Measurements from ENCODE around the gene ENO4. TPM values are rescaled to one million over a fixed set of nuclear protein-coding genes. Genes with fewer than 3 reads are reported as not detected.

The ENO4 gene, protein sequence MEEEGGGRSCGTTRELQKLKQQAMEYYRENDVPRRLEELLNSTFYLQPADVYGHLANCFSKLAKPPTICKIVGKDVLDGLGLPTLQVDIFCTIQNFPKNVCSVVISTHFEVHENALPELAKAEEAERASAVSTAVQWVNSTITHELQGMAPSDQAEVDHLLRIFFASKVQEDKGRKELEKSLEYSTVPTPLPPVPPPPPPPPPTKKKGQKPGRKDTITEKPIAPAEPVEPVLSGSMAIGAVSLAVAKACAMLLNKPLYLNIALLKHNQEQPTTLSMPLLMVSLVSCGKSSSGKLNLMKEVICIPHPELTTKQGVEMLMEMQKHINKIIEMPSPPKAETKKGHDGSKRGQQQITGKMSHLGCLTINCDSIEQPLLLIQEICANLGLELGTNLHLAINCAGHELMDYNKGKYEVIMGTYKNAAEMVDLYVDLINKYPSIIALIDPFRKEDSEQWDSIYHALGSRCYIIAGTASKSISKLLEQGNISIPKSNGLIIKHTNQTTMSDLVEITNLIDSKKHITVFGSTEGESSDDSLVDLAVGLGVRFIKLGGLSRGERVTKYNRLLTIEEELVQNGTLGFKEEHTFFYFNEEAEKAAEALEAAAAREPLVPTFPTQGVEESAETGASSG
- total RNA-seq, result 1 to 10 TPM in 5 of 8 experiments, under 1 TPM in 3; 0.15 to 8.1 (median 1.2) TPM

DNA sequence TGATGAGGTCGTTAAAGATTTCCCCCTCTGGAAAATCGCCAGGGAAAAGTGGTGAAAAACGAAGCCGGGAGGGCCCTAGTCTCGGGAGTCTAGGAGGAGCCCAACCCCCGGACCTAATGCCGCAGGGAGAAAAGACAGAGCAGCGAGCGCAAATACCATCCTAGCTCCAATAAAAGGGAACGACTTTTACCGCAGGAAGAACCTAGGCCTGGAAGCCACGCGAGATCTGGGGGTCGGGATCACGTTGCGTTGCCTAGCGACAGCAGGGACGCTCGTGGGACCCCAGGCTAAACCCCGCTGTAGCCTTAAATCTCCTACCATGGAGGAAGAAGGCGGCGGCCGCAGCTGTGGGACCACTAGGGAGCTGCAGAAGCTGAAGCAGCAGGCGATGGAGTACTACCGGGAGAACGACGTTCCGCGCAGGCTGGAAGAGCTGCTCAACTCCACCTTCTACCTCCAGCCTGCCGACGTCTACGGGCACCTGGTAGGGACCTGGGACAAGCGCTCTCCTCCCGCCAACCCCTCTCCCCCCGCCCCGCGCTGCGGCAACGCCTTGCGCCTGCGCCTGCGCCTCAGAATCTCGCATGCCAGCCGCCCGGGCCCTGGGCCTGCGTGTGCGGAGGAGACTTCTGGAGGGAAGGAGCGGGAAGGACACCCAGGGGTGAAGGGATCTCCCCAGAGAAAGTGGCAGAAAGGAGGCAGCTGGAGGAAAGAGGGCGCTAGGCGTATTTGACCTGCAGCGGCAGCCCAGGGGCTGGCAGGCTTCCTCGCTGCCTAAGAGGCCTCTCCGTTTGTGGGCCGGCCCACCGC is at the start of gene ENO4:
ENO4 (plus strand) TSS at position 252 of the 810 bp plus-strand sequence; CDS start at position 320, 68 bp downstream.
- in situ Hi-C loops (cut with MboI; ENCODE audit: low pct_unique_long_range_greater_than_20kb in 2 of 9, low sequenced_read_pairs in 9 of 9, unreplicated experiment in 9 of 9), result no loop called here
- peaks cover 11 to 14% of the 10 kb centered on the region in 2 donors for H3K4me1 ChIP-seq (replicated peaks in 1 of 2)
- WGBS, 10 experiments, result 0 to 33% (median 7%) methylated on average over 3 to 9 of the region's 55 CpGs; no CpG with 5 or more reads in 3 of the 10 experiments
- peak; percentile 89 to 96 (median 94) for ATAC-seq (replicated peaks in 6 of 8)
- peak within 1 kb of the TSS; percentile 78 to 80 for H3K27ac ChIP-seq
- H3K4me3 ChIP-seq, result peak within 1 kb of the TSS; percentile 49 to 70 (median 62)

DNA sequence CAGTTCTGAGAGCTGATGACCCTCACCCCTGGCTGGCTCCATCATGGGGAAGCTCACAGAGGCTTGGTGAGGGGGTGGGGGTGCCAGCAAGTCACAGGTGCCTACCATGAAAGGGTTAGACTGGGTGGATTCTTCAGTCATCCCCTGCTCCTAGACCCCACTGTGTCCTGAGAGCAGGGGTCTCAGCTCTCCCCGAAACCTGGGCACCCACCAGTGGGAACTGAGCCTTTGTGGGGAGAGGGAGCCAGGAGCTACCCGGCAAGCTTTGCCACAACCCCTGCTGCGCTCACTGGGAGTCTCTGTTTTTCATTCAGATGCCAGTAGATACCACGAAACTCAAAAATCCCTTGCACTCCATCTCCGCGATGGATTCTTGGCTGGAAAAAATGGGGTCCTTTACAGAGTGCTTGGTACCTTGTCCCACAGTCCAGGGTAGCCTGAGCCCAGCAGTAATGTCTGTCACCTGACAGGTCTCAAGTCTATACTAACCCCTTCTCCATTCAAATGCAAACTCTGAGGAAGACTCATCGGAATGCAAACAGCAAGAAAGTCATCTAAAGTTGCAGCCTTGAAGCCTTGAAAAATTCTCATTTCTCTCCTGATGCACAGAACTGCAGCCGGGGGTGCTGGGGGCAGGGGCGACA is 48.9 kb upstream of the ENO4 start:
- no peak overlapping the region for H3K27ac ChIP-seq
- no peak for ATAC-seq (replicated peaks in 6 of 8)

DNA sequence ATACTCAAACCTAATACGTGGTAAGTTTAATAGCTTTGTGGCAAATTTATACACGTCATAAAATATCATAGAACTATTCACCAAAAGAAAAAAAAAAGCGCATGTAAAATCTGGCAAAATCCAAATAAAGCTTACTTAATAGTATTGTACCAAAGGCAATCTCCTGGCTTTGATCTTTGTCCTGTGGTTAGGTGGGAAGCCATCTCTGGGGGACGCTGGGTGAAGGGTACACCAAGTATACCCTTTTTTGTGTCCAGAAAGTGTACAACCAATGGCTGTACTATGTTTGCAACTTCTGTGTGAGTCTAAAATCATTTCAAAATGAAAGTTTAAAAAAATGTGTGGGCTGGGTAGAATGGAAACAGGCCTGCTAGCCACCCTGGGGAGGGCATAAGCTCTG is 47.6 kb upstream of the ENO4 start:
- peaks cover 14 to 27% of the 10 kb centered on the region in 2 donors for H3K4me1 ChIP-seq (replicated peaks in 1 of 2)
- WGBS, 10 experiments, result 61 to 90% (median 83%) methylated on average over 3 to 4 of the region's 4 CpGs
- ATAC-seq (replicated peaks in 6 of 8), result no peak
- in situ Hi-C loops (cut with MboI; ENCODE audit: low pct_unique_long_range_greater_than_20kb in 2 of 9, low sequenced_read_pairs in 9 of 9, unreplicated experiment in 9 of 9), result loop anchor here in 4 of 9 experiments (10.0 to 25.0 kb wide), 3 partner anchors 361 to 386 kb away; partner anchors contain the start of gene KCNK18 (in 1 of the 4)
- no peak overlapping the region for H3K4me3 ChIP-seq
- H3K27ac ChIP-seq, result no peak overlapping the region

More for the DNA sequence above, 48.9 kb upstream of the ENO4 start:
- in situ Hi-C loops (cut with MboI; ENCODE audit: low pct_unique_long_range_greater_than_20kb in 2 of 9, low sequenced_read_pairs in 9 of 9, unreplicated experiment in 9 of 9), result loop anchor here in 4 of 9 experiments (10.0 to 25.0 kb wide), 3 partner anchors 362 to 387 kb away; partner anchors contain the start of gene KCNK18 (in 1 of the 4)
- H3K4me1 ChIP-seq (replicated peaks in 1 of 2), result peaks cover 14 to 27% of the 10 kb centered on the region in 2 donors
- no peak overlapping the region for H3K4me3 ChIP-seq
- 20 to 88% (median 54%) methylated on average over 2 to 4 of the region's 9 CpGs; no CpG with 5 or more reads in 3 of the 10 experiments for WGBS, 10 experiments

DNA sequence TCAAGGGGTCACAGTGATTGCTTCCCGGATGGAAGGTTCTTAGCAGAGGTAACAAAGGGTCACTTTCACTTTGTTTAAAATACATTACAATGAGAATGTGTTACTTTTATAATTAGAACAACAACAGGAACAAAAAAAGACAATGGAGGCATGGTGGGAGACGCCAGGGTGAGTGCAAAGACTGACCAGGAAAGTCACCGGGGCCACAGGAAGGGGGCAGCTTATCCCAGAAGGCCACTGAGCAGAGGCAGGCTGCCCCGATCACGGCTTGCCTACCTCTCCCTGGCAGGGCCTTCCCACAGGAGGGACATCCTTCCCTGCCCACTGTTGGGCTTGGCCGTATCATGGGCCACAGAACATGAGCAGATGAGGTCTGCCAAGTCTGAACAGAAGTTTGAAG is 46.8 kb upstream of the ENO4 start:
- H3K4me3 ChIP-seq, result no peak overlapping the region
- in situ Hi-C loops (cut with MboI; ENCODE audit: low pct_unique_long_range_greater_than_20kb in 2 of 9, low sequenced_read_pairs in 9 of 9, unreplicated experiment in 9 of 9), result loop anchor here in 4 of 9 experiments (10.0 to 25.0 kb wide), 3 partner anchors 360 to 385 kb away; partner anchors contain the start of gene KCNK18 (in 1 of the 4)
- H3K27ac ChIP-seq, result no peak overlapping the region
- H3K4me1 ChIP-seq (replicated peaks in 1 of 2), result peaks cover 14 to 27% of the 10 kb centered on the region in 2 donors
- no peak for ATAC-seq (replicated peaks in 6 of 8)
- 31 to 93% (median 68%) methylated on average over 1 to 6 of the region's 6 CpGs; no CpG with 5 or more reads in 3 of the 10 experiments for WGBS, 10 experiments

DNA sequence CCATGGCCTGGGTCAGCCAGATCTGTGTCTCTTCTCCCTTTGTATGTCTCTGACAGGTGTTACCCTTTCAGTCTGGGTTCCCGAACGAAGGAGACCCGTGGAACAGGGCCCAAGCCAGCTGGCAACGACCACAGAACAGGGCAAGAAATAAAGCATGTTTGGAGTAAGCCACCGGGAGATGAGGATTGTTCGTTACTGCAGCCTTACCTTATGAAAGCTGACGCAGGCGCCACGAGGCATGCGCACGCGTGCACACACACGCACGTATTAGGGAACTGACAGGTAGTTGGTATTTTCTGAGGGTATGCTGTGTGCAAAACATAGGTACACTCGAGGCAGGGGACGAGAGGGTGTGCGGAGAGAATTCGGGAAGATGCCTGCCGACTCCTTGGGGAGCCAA is 46.4 kb upstream of the ENO4 start:
- no peak for ATAC-seq (replicated peaks in 6 of 8)
- Histone ChIP-seq H3K4me1 (replicated peaks in 1 of 2) (peaks cover 14 to 27% of the 10 kb centered on the region in 2 donors), H3K27ac (peak overlapping the region in 1 of 2 donors; percentile 40), H3K4me3 (no peak overlapping the region)
- WGBS, 10 experiments, result 82 to 100% (median 100%) methylated on average over 1 to 7 of the region's 19 CpGs; no CpG with 5 or more reads in 5 of the 10 experiments
- in situ Hi-C loops (cut with MboI; ENCODE audit: low pct_unique_long_range_greater_than_20kb in 2 of 9, low sequenced_read_pairs in 9 of 9, unreplicated experiment in 9 of 9), result loop anchor here in 4 of 9 experiments (10.0 to 25.0 kb wide), 3 partner anchors 359 to 384 kb away; partner anchors contain the start of gene KCNK18 (in 1 of the 4)

DNA sequence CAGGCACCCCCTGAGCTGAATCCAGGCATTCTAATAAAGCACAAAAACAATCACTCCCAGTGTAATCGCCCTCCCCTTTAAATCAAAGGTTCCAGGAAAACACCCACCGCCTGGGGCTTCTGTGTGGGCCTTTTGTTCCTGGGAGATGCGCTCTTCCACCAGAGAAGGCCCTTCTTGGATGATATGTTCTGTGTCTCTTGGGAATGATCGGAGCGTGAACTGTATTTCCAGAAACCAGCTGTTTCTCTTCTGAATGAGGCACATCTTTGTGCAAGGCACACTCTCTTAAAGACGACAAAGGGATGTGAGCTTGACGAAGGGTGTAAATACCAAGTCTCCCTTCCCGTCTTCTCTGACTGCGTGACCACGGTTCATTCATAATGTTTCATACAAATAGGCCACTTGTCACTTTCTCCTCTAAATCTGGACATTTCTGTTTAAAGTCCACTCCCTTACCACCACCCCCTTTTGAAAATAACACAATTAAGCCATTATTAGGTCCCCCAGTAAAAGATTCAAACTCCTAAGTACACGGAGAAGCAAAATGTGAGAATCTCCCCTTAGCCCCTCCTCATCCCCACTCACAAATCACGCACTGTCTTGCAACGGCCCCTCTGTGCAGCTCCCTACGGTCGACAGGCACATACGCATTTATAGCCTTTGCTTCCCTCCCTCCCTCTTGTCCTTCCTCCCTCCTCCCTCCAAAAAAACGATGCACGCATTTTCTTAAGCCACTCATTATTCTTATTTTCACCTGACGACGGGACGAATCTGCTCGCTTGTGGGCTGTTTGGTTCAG is 45.6 kb upstream of the ENO4 start:
- peaks cover 14 to 27% of the 10 kb centered on the region in 2 donors for H3K4me1 ChIP-seq (replicated peaks in 1 of 2)
- in situ Hi-C loops (cut with MboI; ENCODE audit: low pct_unique_long_range_greater_than_20kb in 2 of 9, low sequenced_read_pairs in 9 of 9, unreplicated experiment in 9 of 9), result loop anchor here in 4 of 9 experiments (10.0 to 25.0 kb wide), 3 partner anchors 359 to 384 kb away; partner anchors contain the start of gene KCNK18 (in 1 of the 4)
- H3K27ac ChIP-seq, result peak overlapping the region in 1 of 2 donors; percentile 40
- WGBS, 10 experiments, result 21 to 80% (median 55%) methylated on average over 2 to 10 of the region's 22 CpGs; no CpG with 5 or more reads in 1 of the 10 experiments
- H3K4me3 ChIP-seq, result no peak overlapping the region
- ATAC-seq (replicated peaks in 6 of 8), result peak in 5 of 8 experiments; percentile 41 to 84 (median 79)

DNA sequence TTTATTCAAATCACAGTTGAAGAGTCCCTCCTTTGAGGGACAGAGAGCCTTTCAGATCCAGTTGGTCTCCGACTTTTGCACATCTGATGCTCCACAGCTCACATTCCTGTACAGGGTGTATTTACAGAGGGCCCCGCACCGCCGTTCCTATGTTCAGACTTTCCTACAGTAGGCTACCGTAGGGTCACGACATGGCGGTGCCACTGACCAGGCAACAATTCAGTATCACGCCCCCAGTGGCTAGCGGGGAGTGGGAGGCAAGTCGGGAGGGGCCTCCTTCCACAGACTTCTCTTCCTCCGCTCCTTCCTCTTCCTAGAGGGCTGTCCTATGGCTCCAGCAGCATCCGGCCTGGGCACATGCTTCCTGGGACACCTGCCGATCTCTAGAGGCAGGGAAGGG is 40.6 kb upstream of the ENO4 start:
- WGBS, 10 experiments, result 86 to 90% (median 88%) methylated on average over 5 to 9 of the region's 13 CpGs; no CpG with 5 or more reads in 7 of the 10 experiments
- in situ Hi-C loops (cut with MboI; ENCODE audit: low pct_unique_long_range_greater_than_20kb in 2 of 9, low sequenced_read_pairs in 9 of 9, unreplicated experiment in 9 of 9), result loop anchor here in 4 of 9 experiments (10.0 to 25.0 kb wide), 3 partner anchors 354 to 379 kb away; partner anchors contain the start of gene KCNK18 (in 1 of the 4)
- no peak for ATAC-seq (replicated peaks in 6 of 8)

DNA sequence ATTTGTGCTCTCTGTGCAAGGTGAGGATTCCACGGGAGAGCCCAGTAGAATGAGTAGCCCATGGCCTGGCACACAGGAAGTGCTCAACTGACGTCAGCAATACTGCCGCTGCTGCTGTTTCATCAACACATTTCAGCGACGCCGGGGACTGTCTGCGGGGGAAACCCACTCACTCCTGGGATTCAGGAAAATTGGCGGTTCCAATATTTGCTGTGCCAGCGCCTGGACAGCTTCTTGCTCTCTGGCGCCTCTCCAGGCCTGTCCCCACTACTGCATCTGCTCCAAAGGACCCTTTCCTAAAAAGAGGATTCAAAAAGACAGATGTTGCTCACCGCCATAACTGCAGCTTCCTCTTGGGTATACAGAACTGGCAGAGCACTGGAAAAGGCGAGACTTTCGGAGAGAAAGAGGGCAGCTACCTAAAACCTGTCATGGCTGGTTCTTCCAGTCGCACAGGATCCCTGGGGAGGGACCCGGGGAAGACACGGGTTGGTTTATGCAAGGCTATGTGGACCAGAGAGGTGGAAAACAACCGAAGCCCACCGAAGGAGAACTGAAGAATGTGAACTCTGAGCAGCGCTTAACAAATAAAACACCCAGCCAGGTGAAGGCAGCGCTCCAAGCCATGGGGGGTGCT is 39.7 kb upstream of the ENO4 start:
- ATAC-seq (replicated peaks in 6 of 8), result peak in 1 of 8 experiments; percentile 36
- H3K27ac ChIP-seq, result no peak overlapping the region
- H3K4me1 ChIP-seq (replicated peaks in 1 of 2), result no peaks in the 10 kb centered on the region

More for the DNA sequence above, 40.6 kb upstream of the ENO4 start:
- Histone ChIP-seq H3K27ac (no peak overlapping the region), H3K4me1 (replicated peaks in 1 of 2) (peaks cover 5 to 6% of the 10 kb centered on the region in 2 donors), H3K4me3 (no peak overlapping the region)

DNA sequence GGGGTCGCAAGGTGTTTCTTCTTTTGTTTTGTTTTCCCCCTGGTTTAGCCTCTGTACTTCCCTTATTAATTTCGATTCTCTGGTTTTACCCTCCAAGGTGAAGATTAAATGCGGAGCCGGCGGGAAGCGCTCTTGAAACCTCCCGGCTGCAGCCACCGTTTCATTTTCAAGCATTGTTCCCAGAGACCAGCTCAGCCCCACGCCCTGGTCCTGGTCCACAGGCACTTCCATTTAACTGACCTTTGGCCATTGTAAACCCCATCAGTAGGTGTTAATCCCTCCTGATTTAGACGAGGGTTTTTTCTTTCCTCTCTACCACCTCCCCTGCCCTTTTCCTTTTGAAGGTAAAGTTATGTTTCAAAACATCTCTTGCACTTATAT is 39.2 kb upstream of the ENO4 start:
- in situ Hi-C loops (cut with MboI; ENCODE audit: low pct_unique_long_range_greater_than_20kb in 2 of 9, low sequenced_read_pairs in 9 of 9, unreplicated experiment in 9 of 9), result loop anchor here in 3 of 9 experiments (25.0 kb wide), 2 partner anchors 352 to 377 kb away; partner anchors contain the start of gene KCNK18 (in 1 of the 3)
- Histone ChIP-seq H3K4me1 (replicated peaks in 1 of 2) (no peaks in the 10 kb centered on the region), H3K27ac (no peak overlapping the region), H3K4me3 (no peak overlapping the region)
- no peak for ATAC-seq (replicated peaks in 6 of 8)
- WGBS, 10 experiments, result 17 to 80% (median 72%) methylated on average over 1 to 10 of the region's 10 CpGs

More for the DNA sequence above, 39.7 kb upstream of the ENO4 start:
- 40 to 100% (median 81%) methylated on average over 1 to 15 of the region's 20 CpGs; no CpG with 5 or more reads in 1 of the 10 experiments for WGBS, 10 experiments
- in situ Hi-C loops (cut with MboI; ENCODE audit: low pct_unique_long_range_greater_than_20kb in 2 of 9, low sequenced_read_pairs in 9 of 9, unreplicated experiment in 9 of 9), result loop anchor here in 4 of 9 experiments (10.0 to 25.0 kb wide), 3 partner anchors 353 to 378 kb away; partner anchors contain the start of gene KCNK18 (in 1 of the 4)
- H3K4me3 ChIP-seq, result no peak overlapping the region

DNA sequence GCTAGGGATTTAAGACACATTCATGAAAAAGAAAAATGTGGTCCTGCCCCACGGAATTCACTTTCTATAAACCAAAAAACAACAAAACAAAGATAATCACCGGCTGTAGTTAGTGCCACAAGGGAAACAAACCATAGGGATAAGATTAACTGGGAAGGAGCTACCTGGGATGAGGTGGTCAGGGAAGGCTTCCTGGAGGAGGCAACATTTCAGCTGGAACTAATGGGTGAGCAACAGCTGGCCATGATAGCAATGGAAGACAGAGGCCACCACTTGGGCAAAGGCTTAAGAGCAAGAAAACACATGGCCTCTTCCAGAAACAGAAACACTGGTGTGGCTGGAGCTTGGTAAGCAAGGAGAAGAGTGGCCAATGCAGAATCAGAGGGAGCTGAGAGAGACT is 38.4 kb upstream of the ENO4 start:
- H3K4me1 ChIP-seq (replicated peaks in 1 of 2), result no peaks in the 10 kb centered on the region
- WGBS, 10 experiments, result 48 to 100% (median 83%) methylated on average over 1 to 2 of the region's 2 CpGs
- H3K4me3 ChIP-seq, result no peak overlapping the region
- no peak for ATAC-seq (replicated peaks in 6 of 8)
- H3K27ac ChIP-seq, result no peak overlapping the region
- in situ Hi-C loops (cut with MboI; ENCODE audit: low pct_unique_long_range_greater_than_20kb in 2 of 9, low sequenced_read_pairs in 9 of 9, unreplicated experiment in 9 of 9), result loop anchor here in 3 of 9 experiments (25.0 kb wide), 2 partner anchors 351 to 376 kb away; partner anchors contain the start of gene KCNK18 (in 1 of the 3)

Measured in motor neuron (in vitro differentiated cells).